ENCODE measurements around the gene GRM7. TPM values are rescaled to one million over a fixed set of nuclear protein-coding genes. Genes with fewer than 3 reads are reported as not detected.

The GRM7 gene
- total and polyA plus RNA-seq, 8 donors: 0.05 to 2.2 TPM; not detected in 6

- Histone ChIP-seq H3K27me3 (no peaks in the 10 kb centered on the region), H3K4me3 (no peak overlapping the region), H3K36me3 (no peaks in the 10 kb centered on the region), H3K9me3 (no peaks in the 10 kb centered on the region), H3K4me1 (no peaks in the 10 kb centered on the region), H3K27ac (no peak overlapping the region)
- TF ChIP-seq POLR2A (IDR thresholded peaks at IDR 0.05) (no peak), CTCF (IDR thresholded peaks at IDR 0.05) (no peak), EP300 (IDR thresholded peaks at IDR 0.05) (no peak), POLR2AphosphoS5 (IDR thresholded peaks at IDR 0.05) (no peak)
- 87 to 100% (median 90%) methylated on average over 1 of the region's 1 CpG for WGBS, 5 donors
- intact Hi-C loops (cut with DNase I; ENCODE audit: low total_unique reads): no loop called here
- no peak for DNase-seq
Measured at GRCh38 chr3:7659079-7659478, 798.2 kb downstream of the GRM7 start.

- no peaks in the 10 kb centered on the region for H3K36me3 ChIP-seq
- no peaks in the 10 kb centered on the region for H3K9me3 ChIP-seq
- no peaks in the 10 kb centered on the region for H3K4me1 ChIP-seq
- DNase-seq: no peak
- TF ChIP-seq EP300 (IDR thresholded peaks at IDR 0.05): no peak
- no peak for TF ChIP-seq POLR2AphosphoS5 (IDR thresholded peaks at IDR 0.05)
- no peak for TF ChIP-seq CTCF (IDR thresholded peaks at IDR 0.05)
- TF ChIP-seq POLR2A (IDR thresholded peaks at IDR 0.05): no peak
- intact Hi-C loops (cut with DNase I; ENCODE audit: low total_unique reads): no loop called here
- no peak overlapping the region for H3K27ac ChIP-seq
- no peaks in the 10 kb centered on the region for H3K27me3 ChIP-seq
- WGBS, 5 donors: 76 to 89% (median 78%) methylated on average over 4 of the region's 4 CpGs
- H3K4me3 ChIP-seq: no peak overlapping the region
Measured at GRCh38 chr3:7663771-7664170, 802.9 kb downstream of the GRM7 start.

- Histone ChIP-seq H3K9me3 (no peaks in the 10 kb centered on the region), H3K4me3 (no peak overlapping the region), H3K36me3 (no peaks in the 10 kb centered on the region), H3K27me3 (no peaks in the 10 kb centered on the region), H3K27ac (no peak overlapping the region), H3K4me1 (no peaks in the 10 kb centered on the region)
- TF ChIP-seq POLR2A (IDR thresholded peaks at IDR 0.05) (no peak), CTCF (IDR thresholded peaks at IDR 0.05) (no peak), EP300 (IDR thresholded peaks at IDR 0.05) (no peak), POLR2AphosphoS5 (IDR thresholded peaks at IDR 0.05) (no peak)
- intact Hi-C loops (cut with DNase I; ENCODE audit: low total_unique reads): no loop called here
- DNase-seq: no peak
- 17 to 91% (median 77%) methylated on average over 1 of the region's 1 CpG for WGBS, 5 donors
Measured at GRCh38 chr3:7667774-7668173, 806.9 kb downstream of the GRM7 start.

- 74 to 95% (median 88%) methylated on average over 3 of the region's 3 CpGs for WGBS, 5 donors
Measured at GRCh38 chr3:7669641-7670040, 808.7 kb downstream of the GRM7 start.

More at GRCh38 chr3:7669641-7670040, 808.7 kb downstream of the GRM7 start:
- H3K27ac ChIP-seq: no peak overlapping the region
- no peak overlapping the region for H3K4me3 ChIP-seq
- TF ChIP-seq EP300 (IDR thresholded peaks at IDR 0.05) (no peak), POLR2AphosphoS5 (IDR thresholded peaks at IDR 0.05) (no peak), CTCF (IDR thresholded peaks at IDR 0.05) (no peak), POLR2A (IDR thresholded peaks at IDR 0.05) (no peak)
- H3K36me3 ChIP-seq: no peaks in the 10 kb centered on the region
- no peaks in the 10 kb centered on the region for H3K27me3 ChIP-seq
- no peaks in the 10 kb centered on the region for H3K4me1 ChIP-seq
- H3K9me3 ChIP-seq: no peaks in the 10 kb centered on the region
- DNase-seq: no peak
- intact Hi-C loops (cut with DNase I; ENCODE audit: low total_unique reads): no loop called here
